DND-41 (cell line): Measurements from ENCODE around the gene ZNF750.

Source experiments
- ATAC-seq: fragments of 200-7000 bp; cut with Tn5 transposase; 3 replicates; pipeline ENCODE4 v1.9.1; 2021; ENCODE audit warnings: low read depth; ENCODE audit not compliant: insufficient read depth
- DNase-seq: peaks from one replicate; pipeline ENCODE4 v3.0.0-alpha.2; 2020
- H2AFZ ChIP-seq: 2 replicates; pipeline ENCODE4 v1.6.0; 2012; ENCODE audit warnings: low read depth, low read length
- H3K27ac ChIP-seq: 2 replicates; pipeline ENCODE4 v1.5.1; 2012; ENCODE audit warnings: low read length, inconsistent platforms
- H3K27me3 ChIP-seq: fragments of 200-600 bp; sonication (generic); 2 replicates; pipeline ENCODE4 v1.6.0; 2012; ENCODE audit warnings: low read length, mild to moderate bottlenecking, inconsistent platforms; ENCODE audit not compliant: insufficient read depth, poor library complexity
- H3K36me3 ChIP-seq: 2 replicates; pipeline ENCODE4 v1.5.1; 2012; ENCODE audit warnings: low read length, inconsistent platforms; ENCODE audit not compliant: insufficient read depth
- H3K4me1 ChIP-seq: 2 replicates; pipeline ENCODE4 v1.5.1; 2012; ENCODE audit warnings: mild to moderate bottlenecking, low read length; ENCODE audit not compliant: insufficient read depth
- H3K4me2 ChIP-seq: 2 replicates; pipeline ENCODE4 v1.6.0; 2012; ENCODE audit warnings: mild to moderate bottlenecking, moderate library complexity, low read length, inconsistent platforms; ENCODE audit not compliant: insufficient read depth
- H3K4me3 ChIP-seq, 2 experiments: fragments of 200-600 bp in 1 of 2; shearing (Covaris generic) in 1 of 2; 2 replicates each; pipeline ENCODE4 v1.5.1; 2012 to 2016; ENCODE audit warnings: inconsistent platforms in 2 of 2, low read length in 2 of 2, mild to moderate bottlenecking in 2 of 2, low read depth in 1 of 2, moderate library complexity in 1 of 2
- H3K79me2 ChIP-seq: 2 replicates; pipeline ENCODE4 v1.6.0; 2012; ENCODE audit warnings: low read length, inconsistent platforms; ENCODE audit not compliant: insufficient read depth
- H3K9ac ChIP-seq: 2 replicates; pipeline ENCODE4 v1.6.0; 2012; ENCODE audit warnings: low read depth, mild to moderate bottlenecking, inconsistent platforms, low read length, moderate library complexity
- H3K9me3 ChIP-seq: 2 replicates; pipeline ENCODE4 v1.5.1; 2012; ENCODE audit warnings: low read length, moderate library complexity, mild to moderate bottlenecking, inconsistent platforms; ENCODE audit not compliant: insufficient read depth, severe bottlenecking
- H4K20me1 ChIP-seq: 2 replicates; pipeline ENCODE4 v1.6.0; 2012; ENCODE audit warnings: low read length; ENCODE audit not compliant: insufficient read depth
- EZH2 ChIP-seq: IDR thresholded peaks from 3 replicates; pipeline ENCODE4 v1.6.1; 2012; ENCODE audit warnings: borderline replicate concordance, low read depth, mild to moderate bottlenecking, moderate library complexity, low read length, inconsistent platforms; ENCODE audit not compliant: severe bottlenecking
- TF ChIP-seq, protein P1 (sequence below): IDR thresholded peaks from 2 replicates; pipeline ENCODE4 v1.5.1; 2012; ENCODE audit warnings: borderline replicate concordance, low read length, moderate library complexity, mild to moderate bottlenecking; ENCODE audit not compliant: poor library complexity, severe bottlenecking; ENCODE audit errors: extremely low read depth

Gene ZNF750

DNA sequence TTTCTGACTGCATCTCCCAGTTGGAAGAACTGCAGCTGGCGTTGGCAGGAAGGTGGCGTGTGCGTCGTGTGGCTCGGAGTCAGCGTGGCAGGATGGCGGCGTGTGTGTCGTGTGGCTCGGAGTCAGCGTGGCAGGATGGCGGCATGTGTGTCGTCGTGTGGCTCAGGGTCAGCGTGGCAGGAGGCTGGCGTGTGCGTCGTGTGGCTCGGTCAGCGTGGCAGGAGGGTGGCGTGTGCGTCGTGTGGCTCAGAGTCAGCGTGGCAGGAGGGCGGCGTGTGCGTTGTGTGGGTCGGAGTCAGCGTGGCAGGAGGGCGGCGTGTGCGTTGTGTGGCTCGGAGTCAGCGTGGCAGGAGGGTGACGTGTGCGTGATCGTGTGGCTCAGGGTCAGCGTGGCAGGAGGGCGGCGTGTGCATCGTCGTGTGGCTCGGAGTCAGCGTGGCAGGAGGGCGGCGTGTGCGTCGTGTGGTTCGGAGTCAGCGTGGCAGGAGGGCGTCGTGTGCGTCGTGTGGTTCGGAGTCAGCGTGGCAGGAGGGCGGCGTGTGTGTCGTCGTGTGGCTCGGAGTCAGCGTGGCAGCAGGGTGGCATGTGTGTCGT, 38.3 kb downstream of the ZNF750 start:
- H3K27me3 ChIP-seq: no peaks in the 10 kb centered on the region
- no peak overlapping the region for H3K9ac ChIP-seq
- peaks cover 42% of the 10 kb centered on the region for H4K20me1 ChIP-seq
- H3K79me2 ChIP-seq: peaks cover 56% of the 10 kb centered on the region
- no peak overlapping the region for H3K4me3 ChIP-seq
- H3K4me2 ChIP-seq: no peak overlapping the region
- no peak for ATAC-seq
- TF ChIP-seq EZH2: no peak
- TF ChIP-seq, protein P1, sequence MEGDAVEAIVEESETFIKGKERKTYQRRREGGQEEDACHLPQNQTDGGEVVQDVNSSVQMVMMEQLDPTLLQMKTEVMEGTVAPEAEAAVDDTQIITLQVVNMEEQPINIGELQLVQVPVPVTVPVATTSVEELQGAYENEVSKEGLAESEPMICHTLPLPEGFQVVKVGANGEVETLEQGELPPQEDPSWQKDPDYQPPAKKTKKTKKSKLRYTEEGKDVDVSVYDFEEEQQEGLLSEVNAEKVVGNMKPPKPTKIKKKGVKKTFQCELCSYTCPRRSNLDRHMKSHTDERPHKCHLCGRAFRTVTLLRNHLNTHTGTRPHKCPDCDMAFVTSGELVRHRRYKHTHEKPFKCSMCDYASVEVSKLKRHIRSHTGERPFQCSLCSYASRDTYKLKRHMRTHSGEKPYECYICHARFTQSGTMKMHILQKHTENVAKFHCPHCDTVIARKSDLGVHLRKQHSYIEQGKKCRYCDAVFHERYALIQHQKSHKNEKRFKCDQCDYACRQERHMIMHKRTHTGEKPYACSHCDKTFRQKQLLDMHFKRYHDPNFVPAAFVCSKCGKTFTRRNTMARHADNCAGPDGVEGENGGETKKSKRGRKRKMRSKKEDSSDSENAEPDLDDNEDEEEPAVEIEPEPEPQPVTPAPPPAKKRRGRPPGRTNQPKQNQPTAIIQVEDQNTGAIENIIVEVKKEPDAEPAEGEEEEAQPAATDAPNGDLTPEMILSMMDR: no peak
- peaks cover 66% of the 10 kb centered on the region for H3K36me3 ChIP-seq
- no peak overlapping the region for H3K27ac ChIP-seq
- DNase-seq: no peak
- no peak overlapping the region for H2AFZ ChIP-seq
- peaks cover 4% of the 10 kb centered on the region for H3K9me3 ChIP-seq
- H3K4me1 ChIP-seq: no peaks in the 10 kb centered on the region

DNA sequence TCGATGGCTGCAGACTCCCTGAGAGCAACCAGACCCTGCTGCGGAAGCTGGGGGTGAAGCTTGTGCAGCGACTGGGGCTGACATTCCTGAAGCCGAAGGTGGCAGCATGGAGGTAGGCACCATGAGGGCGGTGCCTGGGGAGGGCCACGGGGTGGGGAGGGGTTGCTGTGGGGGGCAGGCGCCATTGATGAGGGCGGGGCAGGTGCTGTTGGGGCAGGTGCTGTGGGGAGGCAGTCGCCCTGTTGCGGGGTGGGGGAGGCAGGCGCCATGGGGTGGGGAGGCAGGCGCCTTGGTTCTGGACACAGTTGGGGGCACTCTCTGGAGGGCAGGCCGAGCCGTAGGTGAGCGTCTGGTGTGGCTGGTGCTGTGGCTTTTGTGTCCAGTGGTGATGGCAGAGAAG, 38.9 kb downstream of the ZNF750 start:
- TF ChIP-seq, protein P1: no peak
- no peak for TF ChIP-seq EZH2
- Histone ChIP-seq H3K27me3 (no peaks in the 10 kb centered on the region), H3K79me2 (peaks cover 54% of the 10 kb centered on the region), H3K4me3 (no peak overlapping the region), H3K4me1 (no peaks in the 10 kb centered on the region), H3K4me2 (no peak overlapping the region), H3K9ac (no peak overlapping the region), H3K9me3 (peaks cover 4% of the 10 kb centered on the region), H3K36me3 (peaks cover 64% of the 10 kb centered on the region), H3K27ac (no peak overlapping the region), H2AFZ (no peak overlapping the region), H4K20me1 (peaks cover 44% of the 10 kb centered on the region)
- DNase-seq: no peak
- ATAC-seq: no peak

DNA sequence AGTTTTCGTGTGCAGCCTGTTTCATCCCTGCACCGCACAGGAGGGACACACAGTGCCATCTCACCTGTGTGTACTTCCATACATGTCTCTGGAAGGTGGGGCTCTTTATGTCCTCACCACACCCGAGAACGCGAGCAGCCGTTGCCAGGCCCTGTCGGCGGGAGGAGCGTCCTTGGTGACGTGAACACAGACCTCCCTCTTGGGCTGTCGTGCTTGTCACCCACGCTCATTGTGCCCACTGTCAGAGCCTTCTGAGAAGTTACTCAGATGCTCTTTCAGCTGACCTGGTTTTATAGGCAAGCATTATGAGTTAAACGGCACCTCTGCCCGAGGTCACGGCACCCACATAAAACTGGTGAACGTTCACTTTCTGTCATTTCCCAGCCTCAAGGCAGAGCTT, 40.2 kb downstream of the ZNF750 start:
- Histone ChIP-seq H3K36me3 (peaks cover 65% of the 10 kb centered on the region), H3K79me2 (peaks cover 61% of the 10 kb centered on the region), H3K27ac (no peak overlapping the region), H3K4me2 (no peak overlapping the region), H3K27me3 (no peaks in the 10 kb centered on the region), H3K9me3 (peaks cover 4% of the 10 kb centered on the region), H3K9ac (no peak overlapping the region), H3K4me3 (no peak overlapping the region), H3K4me1 (no peaks in the 10 kb centered on the region), H2AFZ (no peak overlapping the region), H4K20me1 (peaks cover 45% of the 10 kb centered on the region)
- ATAC-seq: no peak
- TF ChIP-seq, protein P1: no peak
- no peak for TF ChIP-seq EZH2
- DNase-seq: no peak

DNA sequence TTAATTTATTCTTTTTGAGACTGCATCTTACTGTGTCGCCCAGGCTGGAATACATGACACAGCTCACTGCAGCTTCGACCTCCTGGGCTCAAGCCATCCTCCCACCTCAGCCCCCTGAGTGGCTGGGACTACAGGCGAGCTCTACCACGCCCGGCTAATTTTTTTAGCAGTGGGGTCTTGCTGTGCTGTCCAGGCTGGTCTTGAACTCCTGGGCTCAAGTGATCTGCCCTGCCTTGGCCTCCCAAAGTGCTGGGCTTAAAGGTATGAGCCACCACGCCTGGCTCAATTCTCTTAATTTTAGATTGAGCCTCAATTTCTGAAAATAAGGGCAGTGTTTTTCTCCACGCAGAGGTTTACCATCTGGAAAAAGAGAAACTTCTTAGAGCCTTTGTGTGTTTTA, 41.1 kb downstream of the ZNF750 start:
- H3K4me3 ChIP-seq: no peak overlapping the region
- H2AFZ ChIP-seq: no peak overlapping the region
- no peak overlapping the region for H3K27ac ChIP-seq
- H3K4me2 ChIP-seq: no peak overlapping the region
- ATAC-seq: no peak
- no peak for DNase-seq
- H3K36me3 ChIP-seq: peaks cover 66% of the 10 kb centered on the region
- no peak overlapping the region for H3K9ac ChIP-seq
- no peaks in the 10 kb centered on the region for H3K4me1 ChIP-seq
- H3K27me3 ChIP-seq: no peaks in the 10 kb centered on the region
- TF ChIP-seq EZH2: no peak
- TF ChIP-seq, protein P1: no peak
- peaks cover 4% of the 10 kb centered on the region for H3K9me3 ChIP-seq
- H4K20me1 ChIP-seq: peaks cover 50% of the 10 kb centered on the region
- peaks cover 62% of the 10 kb centered on the region for H3K79me2 ChIP-seq
